Vagina (tissue), 2 donors: Measurements from ENCODE around the gene HNRNPCL4. TPM values are rescaled to one million over a fixed set of nuclear protein-coding genes. Genes with fewer than 3 reads are reported as not detected.
"Not testable (repeated sequence)": the region's sequence is repeated elsewhere in the genome, so short reads cannot be mapped to it uniquely, and the experiment has no call there.

Experiments
- DNase-seq, 2 donors: peaks; one replicate each; pipeline ENCODE4 v3.0.0-alpha.2; 2017; ENCODE audit errors: extremely low spot score in 2 of 2
- H3K27ac ChIP-seq: fragments of 200-600 bp; sonication (generic); one replicate; pipeline ENCODE4 v1.5.1; 2019
- H3K27me3 ChIP-seq: fragments of 200-600 bp; sonication (generic); one replicate; pipeline ENCODE4 v1.5.1; 2019
- H3K36me3 ChIP-seq, 2 donors: fragments of 200-600 bp; sonication (generic); one replicate each; pipeline ENCODE4 v1.5.1; 2017 to 2019
- H3K4me1 ChIP-seq: fragments of 200-600 bp; sonication (generic); one replicate; pipeline ENCODE4 v1.5.1; 2019
- H3K4me3 ChIP-seq, 2 donors: fragments of 200-600 bp; sonication (generic); 1 replicate in 1 of 2; 2 replicates in 1 of 2; pipeline ENCODE4 v1.5.1; 2016 to 2019
- H3K9me3 ChIP-seq: fragments of 200-600 bp; sonication (generic); one replicate; pipeline ENCODE4 v1.5.1; 2019
- intact Hi-C: fragments of 100-400 bp; cut with DNase I; formaldehyde crosslinking; loops from one replicate; pipeline ENCODE4 v1.15.1; 2023
- total RNA-seq: library from RNA; depleted of rRNA; stranded (reverse); fragments of >200 nt; gene quantifications from one replicate; pipeline ENCODE4 v1.2.3, GENCODE V29; 2016

The HNRNPCL4 gene
- total RNA-seq: not detected

- intact Hi-C loops, H3K4me1 ChIP-seq, H3K27me3 ChIP-seq, H3K36me3 ChIP-seq, H3K27ac ChIP-seq, H3K4me3 ChIP-seq, H3K9me3 ChIP-seq, DNase-seq: not testable (repeated sequence)
Measured at GRCh38 chr1:13165531-13165930, at the start of gene HNRNPCL4. TSS of gene HNRNPCL4 (minus strand) at chr1:13165631. CDS start at chr1:13165467, 164 bp downstream.

GRCh38 chr1:13208712-13209111 is 43.3 kb upstream of the HNRNPCL4 start:
- H3K4me1 ChIP-seq, H3K36me3 ChIP-seq, intact Hi-C loops, DNase-seq, H3K27me3 ChIP-seq, H3K9me3 ChIP-seq, H3K4me3 ChIP-seq, H3K27ac ChIP-seq: not testable (repeated sequence)

GRCh38 chr1:13201309-13201708 is 35.9 kb upstream of the HNRNPCL4 start, which contains the start of gene PRAMEF13:
TSS of gene PRAMEF13 (minus strand) at chr1:13201409. CDS start at chr1:13199589, 1,820 bp downstream.
- H3K9me3 ChIP-seq, DNase-seq, H3K27me3 ChIP-seq, H3K27ac ChIP-seq, H3K4me1 ChIP-seq, H3K36me3 ChIP-seq, H3K4me3 ChIP-seq, intact Hi-C loops: not testable (repeated sequence)

GRCh38 chr1:13171548-13171947 is 6.1 kb upstream of the HNRNPCL4 start, which contains the start of gene PRAMEF9:
TSS of gene PRAMEF9 (plus strand) at chr1:13171848. CDS start at chr1:13175281, 3,433 bp downstream.
- H3K4me1 ChIP-seq, H3K9me3 ChIP-seq, intact Hi-C loops, H3K27ac ChIP-seq, H3K27me3 ChIP-seq, H3K36me3 ChIP-seq, H3K4me3 ChIP-seq, DNase-seq: not testable (repeated sequence)

- H3K27ac ChIP-seq, H3K27me3 ChIP-seq, intact Hi-C loops, H3K4me1 ChIP-seq, H3K9me3 ChIP-seq, DNase-seq, H3K36me3 ChIP-seq, H3K4me3 ChIP-seq: not testable (repeated sequence)
Measured at GRCh38 chr1:13155909-13156308, 9.5 kb downstream of the HNRNPCL4 start, which contains the start of gene PRAMEF26. TSS of gene PRAMEF26 (minus strand) at chr1:13156009. CDS start at chr1:13153095, 2,914 bp downstream.

GRCh38 chr1:13116754-13117153 is 48.7 kb downstream of the HNRNPCL4 start, which contains the start of gene HNRNPCL2:
TSS of gene HNRNPCL2 (minus strand) at chr1:13116854. CDS start at chr1:13116400, 454 bp downstream.
- H3K4me1 ChIP-seq, DNase-seq, intact Hi-C loops, H3K27ac ChIP-seq, H3K9me3 ChIP-seq, H3K36me3 ChIP-seq, H3K27me3 ChIP-seq, H3K4me3 ChIP-seq: not testable (repeated sequence)

Other genes starting within 250 kb of the HNRNPCL4 start
- gene PRAMEF7, start 249.0 kb downstream of the HNRNPCL4 start, total RNA-seq: not detected
- not detected for gene PRAMEF6, start 218.1 kb downstream of the HNRNPCL4 start, total RNA-seq
- gene PRAMEF27, start 109.1 kb downstream of the HNRNPCL4 start, total RNA-seq: not detected
- not detected for gene HNRNPCL3, start 104.9 kb downstream of the HNRNPCL4 start, total RNA-seq
- not detected for gene PRAMEF25, start 94.9 kb downstream of the HNRNPCL4 start, total RNA-seq
- not detected for gene HNRNPCL2, start 48.8 kb downstream of the HNRNPCL4 start, total RNA-seq
- not detected for gene PRAMEF26, start 9.6 kb downstream of the HNRNPCL4 start, total RNA-seq
- gene PRAMEF9, start 6.2 kb upstream of the HNRNPCL4 start, total RNA-seq: not detected
- not detected for gene PRAMEF13, start 35.8 kb upstream of the HNRNPCL4 start, total RNA-seq
- gene PRAMEF18, start 60.5 kb upstream of the HNRNPCL4 start, total RNA-seq: not detected
- gene PRAMEF5, start 88.6 kb upstream of the HNRNPCL4 start, total RNA-seq: not detected
- gene PRAMEF8, start 119.5 kb upstream of the HNRNPCL4 start, total RNA-seq: not detected
- not detected for gene PRAMEF33, start 137.9 kb upstream of the HNRNPCL4 start, total RNA-seq
- not detected for gene PRAMEF15, start 149.9 kb upstream of the HNRNPCL4 start, total RNA-seq
- not detected for gene PRAMEF14, start 181.5 kb upstream of the HNRNPCL4 start, total RNA-seq
- not detected for gene PRAMEF19, start 206.3 kb upstream of the HNRNPCL4 start, total RNA-seq
- not detected for gene PRAMEF17, start 224.0 kb upstream of the HNRNPCL4 start, total RNA-seq
- not detected for gene PRAMEF20, start 244.8 kb upstream of the HNRNPCL4 start, total RNA-seq